Natural killer cell treated with Interleukin-12 subunit alpha and Interleukin-12 subunit beta and Interleukin-15 and Interleukin-18, amount 100 ng/mL, for 72 hours (primary cell): ENCODE data around the gene TTYH1. TPM values are rescaled to one million over a fixed set of nuclear protein-coding genes. Genes with fewer than 3 reads are reported as not detected.

Experiments used
- ATAC-seq, 2 donors: fragments of 150-1000 bp; cut with Tn5 transposase in 1 of 2; sonication (Bioruptor Pico), chemical (Tn5 transposase) in 1 of 2; 2 replicates each; pipeline ENCODE4 v1.10.0; 2021
- DNase-seq: peaks from one replicate; pipeline ENCODE4 v3.0.0; 2022; ENCODE audit warnings: low spot score
- H3K27ac Mint-ChIP-seq, 2 donors: 1 replicate in 1 of 2; 2 replicates in 1 of 2; pipeline ENCODE4 v1.8.0; 2022; ENCODE audit warnings: mixed read lengths in 2 of 2, mild to moderate bottlenecking in 1 of 2, moderate library complexity in 1 of 2
- H3K27me3 Mint-ChIP-seq, 2 donors: 1 replicate in 1 of 2; 2 replicates in 1 of 2; pipeline ENCODE4 v1.8.0; 2022; ENCODE audit warnings: mixed read lengths in 2 of 2
- H3K36me3 Mint-ChIP-seq: one replicate; pipeline ENCODE4 v1.8.0; 2022; ENCODE audit warnings: mixed read lengths
- H3K4me1 Mint-ChIP-seq, 2 donors: 1 replicate in 1 of 2; 2 replicates in 1 of 2; pipeline ENCODE4 v1.8.0; 2022; ENCODE audit warnings: low read depth in 2 of 2, mixed read lengths in 2 of 2, mild to moderate bottlenecking in 1 of 2
- H3K4me3 Mint-ChIP-seq: one replicate; pipeline ENCODE4 v1.8.0; 2022; ENCODE audit warnings: mixed read lengths
- H3K9me3 Mint-ChIP-seq: 2 replicates; pipeline ENCODE4 v1.8.0; 2022; ENCODE audit warnings: mixed read lengths
- total RNA-seq, 2 donors: library from RNA; stranded (reverse); gene quantifications; one replicate each; pipeline ENCODE4 v1.2.3, GENCODE V29; 2022

Gene TTYH1
- total RNA-seq, 2 donors from 2014 or later = 0.31 to 0.73 TPM

DNA sequence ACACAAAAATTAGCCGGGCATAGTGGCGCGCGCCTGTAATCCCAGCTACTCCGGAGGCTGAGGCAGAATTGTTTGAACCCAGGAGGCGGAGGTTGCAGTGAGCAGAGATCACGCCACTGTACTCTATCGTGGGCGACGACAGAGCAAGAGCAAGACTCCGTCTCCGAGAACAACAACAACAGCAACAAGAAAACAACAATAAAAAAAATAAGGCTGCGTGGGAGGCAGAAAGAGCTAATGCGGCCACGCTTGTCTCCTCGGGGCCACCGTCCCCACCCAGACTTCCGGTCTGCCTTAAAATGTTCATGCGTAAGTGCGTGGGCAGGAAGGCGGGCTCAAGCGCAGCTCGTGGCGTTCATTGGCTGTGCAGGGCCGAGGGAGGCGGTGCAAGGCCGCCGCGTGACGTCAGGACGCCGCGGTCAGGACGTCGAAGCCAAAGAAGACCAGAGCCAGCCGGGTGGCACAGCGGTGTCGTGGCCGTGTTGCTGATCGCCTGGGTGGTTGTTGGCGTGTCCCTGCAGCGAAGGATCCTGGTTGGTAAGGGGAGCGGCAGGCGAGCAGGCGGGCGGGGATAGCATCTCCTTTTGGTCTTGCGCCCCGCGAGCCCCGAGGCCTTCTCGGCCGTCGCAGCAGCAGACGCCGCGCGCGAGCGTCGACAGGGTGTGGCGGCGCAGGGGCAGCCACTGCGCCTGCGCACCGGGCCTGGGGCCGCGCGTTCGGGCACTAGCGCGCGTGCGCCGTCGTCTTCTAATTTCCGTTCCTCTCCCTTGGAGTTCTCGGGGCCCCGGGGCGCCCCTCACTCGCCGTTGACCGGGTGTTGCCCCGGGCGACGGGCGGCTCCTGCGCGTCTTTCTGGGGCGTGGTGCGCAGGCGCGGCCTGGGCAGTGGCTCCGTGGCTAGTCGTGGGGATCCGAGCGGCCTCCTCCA lies 33.8 kb downstream of the TTYH1 start, which contains the start of gene LENG8:
LENG8 (plus strand) TSS at position 426 of the 927 bp plus-strand sequence. CDS start 2,146 bp downstream, outside the sequence.
- Mint-ChIP-seq H3K4me3 (peak within 1 kb of the TSS; percentile 100), H3K27me3 (no peaks in the 10 kb centered on the region), H3K36me3 (peaks cover 27% of the 10 kb centered on the region), H3K9me3 (no peaks in the 10 kb centered on the region), H3K4me1 (peaks cover 49 to 52% of the 10 kb centered on the region in 2 donors), H3K27ac (peak within 1 kb of the TSS; percentile 96 to 97)
- ATAC-seq (peak; percentile 97), DNase-seq (peak; percentile 98)

DNA sequence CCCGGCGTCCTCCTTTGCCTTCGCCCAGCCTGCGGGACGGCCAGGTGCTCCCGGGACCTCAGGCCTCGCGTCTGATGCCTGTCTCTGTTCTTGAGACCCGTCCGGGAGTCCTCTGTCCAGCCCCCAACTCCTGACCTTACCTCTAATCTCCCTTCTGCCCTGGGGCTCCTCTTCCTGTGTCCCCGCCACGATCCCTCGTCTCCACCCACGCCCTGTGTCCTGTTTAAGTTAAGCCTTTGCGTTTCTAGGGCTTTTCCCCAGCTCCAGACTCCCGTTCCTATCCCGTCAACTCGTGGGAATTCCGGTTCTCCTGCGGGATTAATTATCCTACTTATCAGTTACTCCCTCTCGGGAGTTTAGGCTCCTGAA lies 34.4 kb downstream of the TTYH1 start:
- DNase-seq (no peak), ATAC-seq (peak in 1 of 2 donors; percentile 3)
- H3K4me1 Mint-ChIP-seq = peaks cover 49 to 52% of the 10 kb centered on the region in 2 donors
- H3K9me3 Mint-ChIP-seq = no peaks in the 10 kb centered on the region
- no peaks in the 10 kb centered on the region for H3K27me3 Mint-ChIP-seq
- peaks cover 27% of the 10 kb centered on the region for H3K36me3 Mint-ChIP-seq
- peak overlapping the region; percentile 96 to 97 for H3K27ac Mint-ChIP-seq
- peak overlapping the region; percentile 100 for H3K4me3 Mint-ChIP-seq

DNA sequence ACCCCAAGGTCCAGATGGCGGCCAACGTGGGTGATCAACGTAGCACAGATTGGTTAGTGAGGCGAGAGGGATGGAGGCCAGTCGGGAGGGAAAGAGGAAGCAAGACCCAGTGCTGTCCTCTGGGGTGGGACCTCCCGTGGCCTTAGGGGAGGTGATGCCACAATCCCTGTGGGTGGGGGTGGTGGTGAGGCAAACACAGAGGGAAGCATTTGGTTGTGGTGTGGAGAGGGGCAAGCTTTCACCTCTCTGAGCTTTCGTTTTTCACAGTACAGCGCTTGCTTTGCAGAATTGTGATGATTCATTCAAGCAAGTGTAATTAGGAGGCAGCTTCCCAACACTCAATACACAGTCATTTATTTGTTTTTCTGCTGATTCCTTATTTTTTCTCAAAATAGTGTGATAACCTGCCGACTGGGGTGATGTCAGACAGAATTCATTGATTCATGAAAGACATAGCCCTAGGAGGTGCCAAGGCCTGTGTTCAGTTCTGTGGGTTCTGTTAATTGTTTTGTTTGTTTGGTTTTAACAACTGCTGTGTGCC lies 36.1 kb downstream of the TTYH1 start:
- H3K4me1 Mint-ChIP-seq = peaks cover 49 to 52% of the 10 kb centered on the region in 2 donors

DNA sequence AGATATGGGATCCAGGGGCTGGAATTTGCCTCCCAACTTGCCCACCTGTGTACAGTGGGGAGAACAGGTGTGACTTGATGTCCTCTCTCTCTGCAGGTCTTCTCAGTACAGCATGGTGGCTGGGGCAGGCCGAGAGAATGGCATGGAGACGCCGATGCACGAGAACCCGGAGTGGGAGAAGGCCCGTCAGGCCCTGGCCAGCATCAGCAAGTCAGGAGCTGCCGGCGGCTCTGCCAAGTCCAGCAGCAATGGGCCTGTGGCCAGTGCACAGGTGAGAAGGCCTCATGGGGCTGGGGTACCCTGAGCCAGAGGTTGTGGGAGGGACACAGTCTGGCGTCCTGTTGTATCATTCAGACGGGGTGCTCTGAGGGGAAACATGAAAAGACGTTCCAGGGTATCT lies 36.7 kb downstream of the TTYH1 start:
- no peaks in the 10 kb centered on the region for H3K9me3 Mint-ChIP-seq
- H3K36me3 Mint-ChIP-seq = peaks cover 27% of the 10 kb centered on the region
- peaks cover 49 to 50% of the 10 kb centered on the region in 2 donors for H3K4me1 Mint-ChIP-seq
- no peaks in the 10 kb centered on the region for H3K27me3 Mint-ChIP-seq
- H3K4me3 Mint-ChIP-seq = peak overlapping the region; percentile 100
- H3K27ac Mint-ChIP-seq = peak overlapping the region in 1 of 2 donors; percentile 96
- ATAC-seq = no peak
- peak; percentile 26 for DNase-seq

More for the DNA sequence above, 36.1 kb downstream of the TTYH1 start:
- peak; percentile 56 for DNase-seq
- peak overlapping the region; percentile 96 to 97 for H3K27ac Mint-ChIP-seq
- peak overlapping the region; percentile 100 for H3K4me3 Mint-ChIP-seq
- H3K9me3 Mint-ChIP-seq = no peaks in the 10 kb centered on the region
- H3K27me3 Mint-ChIP-seq = no peaks in the 10 kb centered on the region
- H3K36me3 Mint-ChIP-seq = peaks cover 27% of the 10 kb centered on the region
- ATAC-seq = no peak

DNA sequence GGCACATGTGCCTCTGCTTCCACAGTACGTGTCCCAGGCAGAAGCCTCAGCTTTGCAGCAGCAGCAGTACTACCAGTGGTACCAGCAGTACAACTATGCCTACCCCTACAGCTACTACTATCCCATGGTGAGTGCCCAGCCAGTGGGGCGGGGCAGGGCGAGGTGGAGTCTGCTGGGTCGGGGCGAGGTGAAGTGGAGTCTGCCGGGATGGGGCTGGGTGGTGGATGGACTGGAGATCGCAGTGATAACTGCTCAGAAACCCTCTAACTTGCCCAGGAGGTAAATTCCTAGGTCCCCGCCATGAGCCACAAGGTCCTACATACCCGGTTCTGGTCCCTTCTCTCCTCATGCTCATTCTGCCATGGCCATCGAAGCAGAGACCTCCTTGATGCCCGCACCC lies 37.4 kb downstream of the TTYH1 start:
- Mint-ChIP-seq H3K27me3 (no peaks in the 10 kb centered on the region), H3K4me3 (no peak overlapping the region), H3K4me1 (peaks cover 43 to 46% of the 10 kb centered on the region in 2 donors), H3K36me3 (peaks cover 27% of the 10 kb centered on the region), H3K27ac (no peak overlapping the region), H3K9me3 (no peaks in the 10 kb centered on the region)
- ATAC-seq (no peak), DNase-seq (peak; percentile 54)

DNA sequence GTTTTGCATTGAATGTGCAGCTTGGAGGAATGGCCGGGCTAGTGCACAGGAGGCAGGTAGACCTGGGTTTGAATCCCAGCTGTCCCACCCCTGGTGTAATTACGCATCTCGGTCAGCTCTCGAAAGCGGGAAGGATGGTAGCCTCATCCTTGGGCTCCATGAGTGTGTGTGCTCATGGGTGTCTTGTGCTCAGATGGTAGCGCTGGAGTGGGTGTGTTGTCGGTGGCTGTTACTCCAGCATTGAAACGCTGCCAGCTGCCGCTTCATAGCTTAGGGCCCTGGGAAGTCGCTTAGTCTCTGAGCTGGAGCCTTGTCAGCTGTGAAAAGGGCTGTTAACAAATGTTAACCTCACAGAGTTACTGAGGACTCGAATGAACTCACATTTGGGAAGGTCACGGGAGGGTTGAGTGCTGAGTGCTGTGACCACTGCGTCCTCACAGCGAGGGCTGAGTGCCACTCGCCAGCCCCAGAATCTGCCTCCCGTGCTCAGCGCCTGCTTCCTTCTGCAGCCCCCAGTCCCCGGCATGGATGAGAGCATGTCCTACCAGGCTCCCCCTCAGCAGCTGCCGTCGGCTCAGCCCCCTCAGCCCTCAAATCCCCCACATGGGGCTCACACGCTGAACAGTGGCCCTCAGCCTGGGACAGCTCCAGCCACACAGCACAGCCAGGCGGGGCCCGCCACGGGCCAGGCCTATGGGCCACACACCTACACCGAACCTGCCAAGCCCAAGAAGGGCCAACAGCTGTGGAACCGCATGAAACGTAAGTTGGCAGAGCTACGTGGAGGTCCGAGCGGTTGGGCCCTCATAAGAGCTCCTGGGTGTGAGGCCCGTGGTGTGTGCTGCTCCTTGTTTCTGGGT lies 38.9 kb downstream of the TTYH1 start:
- no peaks in the 10 kb centered on the region for H3K9me3 Mint-ChIP-seq
- peaks cover 41 to 44% of the 10 kb centered on the region in 2 donors for H3K4me1 Mint-ChIP-seq
- H3K27ac Mint-ChIP-seq = no peak overlapping the region
- peaks cover 32% of the 10 kb centered on the region for H3K36me3 Mint-ChIP-seq
- DNase-seq (peak; percentile 54), ATAC-seq (no peak)
- no peaks in the 10 kb centered on the region for H3K27me3 Mint-ChIP-seq
- H3K4me3 Mint-ChIP-seq = no peak overlapping the region

DNA sequence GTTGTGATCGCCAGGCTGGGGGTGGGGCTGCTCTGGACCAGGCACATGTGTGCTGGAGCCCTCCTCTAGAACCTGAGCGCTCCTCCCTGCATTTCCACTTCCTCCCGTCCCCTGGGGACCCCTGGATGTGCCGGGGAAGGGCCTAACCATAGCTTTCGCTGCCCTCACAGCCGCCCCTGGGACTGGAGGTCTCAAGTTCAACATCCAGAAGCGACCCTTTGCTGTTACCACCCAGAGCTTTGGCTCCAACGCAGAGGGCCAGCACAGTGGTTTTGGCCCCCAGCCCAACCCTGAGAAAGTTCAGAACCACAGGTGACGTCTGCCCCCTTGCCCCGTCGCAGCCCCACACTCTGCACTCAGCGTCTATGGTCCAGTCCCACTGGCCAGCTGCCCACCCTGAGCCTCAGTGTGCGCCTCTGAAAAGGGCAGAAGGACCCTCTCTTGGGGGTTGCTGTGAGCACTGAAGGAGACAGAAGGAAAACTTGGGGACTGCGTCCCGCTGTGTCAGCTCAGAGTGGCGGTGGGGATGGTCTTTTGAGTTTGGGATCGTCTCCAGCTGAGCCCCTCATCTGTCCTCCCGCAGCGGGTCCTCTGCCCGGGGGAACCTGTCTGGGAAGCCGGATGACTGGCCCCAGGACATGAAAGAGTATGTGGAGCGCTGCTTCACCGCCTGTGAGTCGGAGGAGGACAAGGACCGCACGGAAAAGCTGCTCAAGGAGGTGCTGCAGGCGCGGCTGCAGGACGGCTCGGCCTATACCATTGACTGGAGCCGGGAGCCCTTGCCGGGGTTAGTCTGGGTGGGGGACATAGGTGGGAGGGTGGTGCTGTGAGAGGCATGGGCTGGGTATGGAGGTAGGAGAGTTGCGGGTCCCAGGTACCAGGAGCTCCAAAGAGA lies 39.8 kb downstream of the TTYH1 start:
- Mint-ChIP-seq H3K27ac (no peak overlapping the region), H3K9me3 (no peaks in the 10 kb centered on the region), H3K27me3 (no peaks in the 10 kb centered on the region), H3K4me3 (no peak overlapping the region), H3K4me1 (peaks cover 43 to 45% of the 10 kb centered on the region in 2 donors), H3K36me3 (peaks cover 30% of the 10 kb centered on the region)
- DNase-seq = peak; percentile 53
- ATAC-seq = no peak

DNA sequence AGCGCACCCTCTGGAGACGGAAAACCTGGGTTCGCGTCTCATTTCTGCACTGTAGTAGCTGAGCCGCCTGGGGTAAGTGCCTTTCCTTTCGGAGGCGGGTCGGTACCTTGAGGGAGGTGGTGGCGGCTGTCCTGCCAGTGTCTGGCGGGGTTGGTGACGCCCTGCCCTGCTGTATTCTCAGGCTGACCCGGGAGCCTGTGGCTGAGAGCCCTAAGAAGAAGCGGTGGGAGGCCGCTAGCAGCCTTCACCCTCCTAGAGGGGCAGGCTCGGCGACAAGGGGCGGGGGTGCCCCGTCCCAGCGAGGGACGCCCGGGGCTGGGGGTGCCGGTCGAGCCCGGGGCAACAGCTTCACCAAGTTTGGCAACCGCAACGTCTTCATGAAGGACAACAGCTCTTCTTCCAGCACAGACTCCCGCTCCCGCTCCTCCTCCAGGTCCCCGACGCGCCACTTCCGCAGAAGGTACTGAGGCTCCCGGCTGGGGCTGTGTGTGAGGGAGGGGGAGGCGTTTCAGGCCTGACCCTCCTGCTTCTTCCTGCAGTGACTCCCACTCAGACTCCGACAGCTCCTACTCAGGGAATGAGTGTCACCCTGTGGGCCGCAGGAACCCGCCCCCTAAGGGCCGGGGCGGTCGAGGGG lies 40.6 kb downstream of the TTYH1 start:
- H3K36me3 Mint-ChIP-seq = peaks cover 21% of the 10 kb centered on the region
- H3K4me3 Mint-ChIP-seq = no peak overlapping the region
- peaks cover 34 to 37% of the 10 kb centered on the region in 2 donors for H3K4me1 Mint-ChIP-seq
- H3K27me3 Mint-ChIP-seq = no peaks in the 10 kb centered on the region
- DNase-seq (peak; percentile 50), ATAC-seq (no peak)
- no peaks in the 10 kb centered on the region for H3K9me3 Mint-ChIP-seq
- no peak overlapping the region for H3K27ac Mint-ChIP-seq

DNA sequence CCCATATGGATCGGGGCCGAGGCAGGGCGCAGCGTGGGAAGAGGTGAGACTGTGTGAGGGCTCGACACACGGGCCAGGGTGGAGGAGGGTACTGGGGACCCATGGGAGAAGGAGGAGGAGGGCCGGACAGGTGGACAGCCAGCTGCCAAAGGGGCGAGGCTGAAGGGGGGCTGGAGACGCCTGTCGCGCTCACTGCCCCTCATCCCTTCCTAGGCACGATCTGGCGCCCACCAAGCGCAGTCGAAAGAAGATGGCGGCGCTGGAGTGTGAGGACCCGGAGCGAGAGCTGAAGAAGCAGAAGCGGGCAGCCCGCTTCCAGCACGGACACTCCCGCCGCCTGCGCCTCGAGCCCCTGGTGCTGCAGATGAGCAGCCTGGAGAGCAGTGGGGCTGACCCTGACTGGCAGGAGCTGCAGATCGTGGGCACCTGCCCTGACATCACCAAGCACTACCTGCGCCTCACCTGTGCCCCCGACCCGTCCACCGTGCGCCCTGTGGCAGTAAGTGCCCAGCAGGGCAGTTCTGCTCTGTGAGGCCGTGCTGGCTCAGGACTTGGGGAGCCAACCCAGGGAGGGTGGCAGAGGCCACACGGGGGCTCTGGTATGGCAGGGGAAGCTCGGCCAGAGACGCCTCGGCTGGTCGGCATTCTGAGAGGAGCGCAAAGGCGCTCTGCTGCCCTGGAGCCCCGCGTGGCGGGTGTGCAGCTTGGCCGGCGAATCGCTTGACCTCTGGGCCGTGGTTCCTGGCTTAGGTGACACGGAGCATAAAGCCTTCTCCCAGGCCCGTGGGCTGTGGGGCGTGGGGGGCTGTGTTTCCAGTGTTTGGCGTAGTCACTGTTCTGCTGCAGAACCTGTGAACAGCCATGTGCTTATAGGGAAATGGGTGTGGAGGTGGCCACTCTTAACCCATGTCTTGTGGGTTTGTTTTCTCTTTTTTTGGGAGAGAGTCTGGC lies 41.4 kb downstream of the TTYH1 start:
- H3K36me3 Mint-ChIP-seq = peaks cover 17% of the 10 kb centered on the region
- ATAC-seq (no peak), DNase-seq (peak; percentile 47)
- no peaks in the 10 kb centered on the region for H3K27me3 Mint-ChIP-seq
- H3K27ac Mint-ChIP-seq = no peak overlapping the region
- no peak overlapping the region for H3K4me3 Mint-ChIP-seq
- H3K9me3 Mint-ChIP-seq = no peaks in the 10 kb centered on the region
- H3K4me1 Mint-ChIP-seq = peaks cover 28 to 33% of the 10 kb centered on the region in 2 donors

DNA sequence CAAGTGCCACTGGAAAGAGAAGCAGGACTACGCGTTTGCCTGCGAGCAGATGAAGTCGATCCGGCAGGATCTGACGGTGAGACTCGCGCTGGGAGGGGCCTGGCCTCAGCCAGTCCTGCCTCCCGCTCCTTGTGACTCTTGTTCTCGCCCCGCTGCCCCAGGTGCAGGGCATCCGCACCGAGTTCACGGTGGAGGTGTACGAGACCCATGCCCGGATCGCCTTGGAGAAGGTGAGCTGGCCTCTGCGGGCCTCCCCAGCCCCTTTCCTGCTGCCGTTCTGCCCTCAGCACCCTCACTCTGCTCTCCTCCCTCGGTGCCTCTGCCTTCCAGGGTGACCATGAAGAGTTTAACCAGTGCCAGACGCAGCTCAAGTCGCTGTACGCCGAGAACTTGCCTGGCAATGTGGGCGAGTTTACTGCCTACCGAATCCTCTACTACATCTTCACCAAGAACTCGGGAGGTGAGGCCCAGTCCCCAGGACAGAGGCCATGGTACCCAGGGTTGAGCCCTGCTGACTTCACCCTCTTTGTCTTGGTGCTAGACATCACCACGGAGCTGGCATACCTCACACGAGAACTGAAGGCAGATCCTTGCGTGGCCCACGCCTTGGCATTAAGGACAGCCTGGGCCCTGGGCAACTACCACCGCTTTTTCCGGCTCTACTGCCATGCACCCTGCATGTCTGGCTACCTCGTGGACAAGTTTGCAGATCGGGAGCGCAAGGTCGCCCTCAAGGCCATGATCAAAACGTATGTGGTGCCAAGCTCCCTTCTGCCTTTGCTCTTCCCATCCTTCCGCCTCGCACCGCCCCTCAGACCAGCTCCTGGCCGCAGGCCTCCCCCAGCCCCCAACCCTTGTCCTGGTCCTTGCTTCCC lies 42.7 kb downstream of the TTYH1 start:
- Mint-ChIP-seq H3K4me1 (peaks cover 28 to 32% of the 10 kb centered on the region in 2 donors), H3K27ac (no peak overlapping the region), H3K4me3 (no peak overlapping the region), H3K27me3 (no peaks in the 10 kb centered on the region), H3K36me3 (peaks cover 15% of the 10 kb centered on the region), H3K9me3 (no peaks in the 10 kb centered on the region)
- ATAC-seq (no peak), DNase-seq (no peak)
